ENCODE measurements around the gene TMEM8B. TPM values are rescaled to one million over a fixed set of nuclear protein-coding genes. Genes with fewer than 3 reads are reported as not detected.

Gene TMEM8B
- total and polyA plus RNA-seq, 10 of the 15 experiments (the other 5 are each of a cell fraction or from before 2014, with no cell fraction given), result 0.19 to 7.6 (median 2.5) TPM

DNA sequence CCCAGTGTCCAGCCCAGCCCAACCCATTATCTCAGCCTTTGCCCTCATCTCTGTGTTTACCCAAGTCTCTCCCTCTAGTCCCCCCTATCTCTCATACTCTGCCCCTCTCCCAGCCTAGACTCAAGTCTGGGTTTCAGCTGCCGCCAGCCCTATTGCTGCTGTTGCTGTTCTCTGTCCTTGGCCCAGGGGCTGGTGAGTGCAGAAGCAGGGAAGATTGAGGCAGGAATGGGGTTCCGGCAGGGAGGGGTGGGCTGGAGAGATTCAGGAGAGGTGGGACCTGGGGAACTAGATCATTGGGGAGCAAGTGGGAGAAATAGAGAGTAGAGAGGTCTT is 702 bp downstream of the TMEM8B start:
- peak overlapping the region; percentile 44; the same call in 1 of the 2 replicates for H2AFZ ChIP-seq (ENCODE audit: control insufficient read depth, low read depth, low read length)
- peak overlapping the region; percentile 90 for H3K4me2 ChIP-seq (ENCODE audit: control insufficient read depth, insufficient read depth)
- no peaks in the 10 kb centered on the region for H4K20me1 ChIP-seq (ENCODE audit: control insufficient read depth, insufficient read depth)
- peaks cover 20% of the 10 kb centered on the region for H3K4me1 ChIP-seq (ENCODE audit: control insufficient read depth, insufficient read depth, low read length)
- no peaks in the 10 kb centered on the region for H3K27me3 ChIP-seq (replicated peaks in 1 of 2; ENCODE audit: control insufficient read depth in 2 of 2, insufficient read depth in 2 of 2, low read length in 1 of 2)
- no peaks in the 10 kb centered on the region for H3K36me3 ChIP-seq (ENCODE audit: control insufficient read depth in 2 of 2, insufficient read depth in 2 of 2, low read length in 1 of 2)
- BruUV-seq (replicated peaks), result no TSS peak
- no peaks in the 10 kb centered on the region; the same call in 1 of the 2 replicates for H3K79me2 ChIP-seq (ENCODE audit: control insufficient read depth, insufficient read depth, low read length)
- ChIA-PET CTCF (interaction anchor here (1.3 to 6.7 kb wide), 4 partner anchors 12 to 97 kb away, joined by 4 to 292 read pairs (median 48); partner anchors contain the start of genes CREB3 and TLN1), POLR2A (no interaction called here), RAD21 (ENCODE audit: unreplicated experiment) (interaction anchor here (0.8 to 4.3 kb wide), 3 partner anchors 16 to 50 kb away, joined by 3 to 138 read pairs (median 6); no protein-coding TSS in a partner anchor), SMC1A (ENCODE audit: uncharacterized antibody, unreplicated experiment) (interaction anchor here (1.6 to 8.9 kb wide), 3 partner anchors 15 to 52 kb away, joined by 3 to 118 read pairs (median 117); no protein-coding TSS in a partner anchor)
- intact Hi-C loops (cut with micrococcal nuclease; ENCODE audit: unreplicated experiment) (loop anchor here (10.0 kb wide), 1 partner anchor 175 kb away; the partner anchor contains the start of genes CCDC107, RMRP and SIT1), in situ Hi-C loops (cut with MboI) (loop anchor here (5.0 kb wide), 1 partner anchor 48 kb away; no protein-coding TSS in a partner anchor)
- no peaks in the 10 kb centered on the region for H3K9me3 ChIP-seq (replicated peaks; ENCODE audit: control insufficient read depth, insufficient read depth, low read length)
- TF ChIP-seq HDGF (IDR thresholded peaks at IDR 0.05) (peak; percentile 67; the same call in 1 of the 2 replicates), NBN (IDR thresholded peaks at IDR 0.05) (no peak)
- H3K9ac ChIP-seq (ENCODE audit: control insufficient read depth, insufficient read depth, low read length), result peak overlapping the region; percentile 74
- FAIRE-seq, result no peak
- WGBS (ENCODE audit: insufficient coverage, insufficient replicate concordance, low lambda C conversion rate, missing lambda C conversion rate), result 74% methylated on average over 2 of the region's 2 CpGs
- peak overlapping the region; percentile 78 for H3K4me3 ChIP-seq
- peak overlapping the region; percentile 28; the same call in 1 of the 2 replicates for H3K27ac ChIP-seq (ENCODE audit: control insufficient read depth, insufficient read depth)
- ATAC-seq, result peak; percentile 4
- DNase-seq (ENCODE audit: low read depth, low spot score), result no peak

GRCh38 chr9:35831040-35831439 is 2.0 kb downstream of the TMEM8B start:
- CTCF ChIA-PET, result interaction anchor here (0.6 to 7.8 kb wide), 5 partner anchors 12 to 50 kb away, joined by 3 to 59 read pairs (median 6); partner anchors contain the start of genes HINT2 and SPAG8
- SMC1A ChIA-PET (ENCODE audit: uncharacterized antibody, unreplicated experiment), result interaction anchor here (0.6 to 8.9 kb wide), 4 partner anchors 14 to 51 kb away, joined by 3 to 118 read pairs (median 6); no protein-coding TSS in a partner anchor
- RAD21 ChIA-PET (ENCODE audit: unreplicated experiment), result interaction anchor here (5.4 kb wide), 1 partner anchor 50 kb away, joined by 34 read pairs; no protein-coding TSS in a partner anchor
- POLR2A ChIA-PET, result interaction anchor here (0.7 to 6.2 kb wide), 4 partner anchors 9 to 270 kb away, joined by 3 to 80 read pairs (median 3); no protein-coding TSS in a partner anchor
- DNase-seq (ENCODE audit: low read depth, low spot score) (no peak), FAIRE-seq (no peak), ATAC-seq (no peak)
- no TSS peak for BruUV-seq (replicated peaks)
- in situ Hi-C loops (cut with MboI), result no loop called here
- Histone ChIP-seq H3K27me3 (replicated peaks in 1 of 2; ENCODE audit: control insufficient read depth in 2 of 2, insufficient read depth in 2 of 2, low read length in 1 of 2) (no peaks in the 10 kb centered on the region), H3K9ac (ENCODE audit: control insufficient read depth, insufficient read depth, low read length) (no peak overlapping the region), H3K36me3 (ENCODE audit: control insufficient read depth in 2 of 2, insufficient read depth in 2 of 2, low read length in 1 of 2) (no peaks in the 10 kb centered on the region), H3K27ac (ENCODE audit: control insufficient read depth, insufficient read depth) (no peak overlapping the region), H4K20me1 (ENCODE audit: control insufficient read depth, insufficient read depth) (no peaks in the 10 kb centered on the region), H3K4me3 (no peak overlapping the region), H2AFZ (ENCODE audit: control insufficient read depth, low read depth, low read length) (no peak overlapping the region), H3K4me2 (ENCODE audit: control insufficient read depth, insufficient read depth) (no peak overlapping the region), H3K9me3 (replicated peaks; ENCODE audit: control insufficient read depth, insufficient read depth, low read length) (no peaks in the 10 kb centered on the region), H3K4me1 (ENCODE audit: control insufficient read depth, insufficient read depth, low read length) (peaks cover 28% of the 10 kb centered on the region), H3K79me2 (ENCODE audit: control insufficient read depth, insufficient read depth, low read length) (no peaks in the 10 kb centered on the region; the same call in 1 of the 2 replicates)
- 78% methylated on average over 4 of the region's 4 CpGs for WGBS (ENCODE audit: insufficient coverage, insufficient replicate concordance, low lambda C conversion rate, missing lambda C conversion rate)
- intact Hi-C loops (cut with micrococcal nuclease; ENCODE audit: unreplicated experiment), result no loop called here
- no peak for TF ChIP-seq SMAD5 (IDR thresholded peaks at IDR 0.05; ENCODE audit: low read depth)
- no peak for TF ChIP-seq NRF1 (conservative IDR thresholded peaks at IDR 0.05; ENCODE audit: low read depth, low read length)
- no peak for TF ChIP-seq TCF3 (IDR thresholded peaks at IDR 0.05; ENCODE audit: borderline replicate concordance, insufficient read depth, low read depth, low read length)
- TF ChIP-seq, protein P1, sequence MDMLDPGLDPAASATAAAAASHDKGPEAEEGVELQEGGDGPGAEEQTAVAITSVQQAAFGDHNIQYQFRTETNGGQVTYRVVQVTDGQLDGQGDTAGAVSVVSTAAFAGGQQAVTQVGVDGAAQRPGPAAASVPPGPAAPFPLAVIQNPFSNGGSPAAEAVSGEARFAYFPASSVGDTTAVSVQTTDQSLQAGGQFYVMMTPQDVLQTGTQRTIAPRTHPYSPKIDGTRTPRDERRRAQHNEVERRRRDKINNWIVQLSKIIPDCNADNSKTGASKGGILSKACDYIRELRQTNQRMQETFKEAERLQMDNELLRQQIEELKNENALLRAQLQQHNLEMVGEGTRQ (IDR thresholded peaks at IDR 0.05; ENCODE audit: borderline replicate concordance, low read depth, low read length), result no peak
- TF ChIP-seq ZNF24 (IDR thresholded peaks at IDR 0.05), result no peak
- TF ChIP-seq IKZF2 (IDR thresholded peaks at IDR 0.05), result no peak
- no peak for TF ChIP-seq TARDBP (IDR thresholded peaks at IDR 0.05; ENCODE audit: borderline replicate concordance)
- no peak for TF ChIP-seq FOXK2 (IDR thresholded peaks at IDR 0.05)
- TF ChIP-seq NR2C1 (IDR thresholded peaks at IDR 0.05), result no peak
- no peak for TF ChIP-seq ZNF217 (IDR thresholded peaks at IDR 0.05)
- TF ChIP-seq ATF7 (IDR thresholded peaks at IDR 0.05; ENCODE audit: low read depth), result no peak

Measured in GM12878 (cell line).